Naive B cell (primary cell): ENCODE results near the gene LPP. TPM values are rescaled to one million over a fixed set of nuclear protein-coding genes. Genes with fewer than 3 reads are reported as not detected.
A peak's percentile ranks its signal among the peaks of the same experiment; 100 is the strongest.

Experiments
- ATAC-seq, 2 donors: fragments of 150-1000 bp; cut with Tn5 transposase; 2 replicates each; pipeline ENCODE4 v1.10.0; 2021; ENCODE audit warnings: low read depth in 2 of 2, mild to moderate bottlenecking in 2 of 2, moderate library complexity in 2 of 2
- DNase-seq: peaks from one replicate; pipeline ENCODE4 v3.0.0; 2022
- H3K27ac Mint-ChIP-seq, 6 donors: one replicate each; pipeline ENCODE4 v1.8.0; 2020 to 2022; ENCODE audit warnings: mild to moderate bottlenecking in 6 of 6, mixed read lengths in 6 of 6, moderate library complexity in 5 of 6, inconsistent platforms in 2 of 6
- H3K27me3 Mint-ChIP-seq, 3 donors: one replicate each; pipeline ENCODE4 v1.8.0; 2021 to 2022; ENCODE audit warnings: mixed read lengths in 3 of 3, mild to moderate bottlenecking in 1 of 3
- H3K36me3 Mint-ChIP-seq, 2 donors: one replicate each; pipeline ENCODE4 v1.8.0; 2020 to 2022; ENCODE audit warnings: mixed read lengths in 2 of 2, inconsistent platforms in 1 of 2, mild to moderate bottlenecking in 1 of 2
- H3K4me1 Mint-ChIP-seq, 3 donors: one replicate each; pipeline ENCODE4 v1.8.0; 2020 to 2022; ENCODE audit warnings: mixed read lengths in 3 of 3, inconsistent platforms in 1 of 3, mild to moderate bottlenecking in 1 of 3, moderate library complexity in 1 of 3
- H3K4me3 Mint-ChIP-seq, 8 donors: one replicate each; pipeline ENCODE4 v1.8.0; 2020 to 2022; ENCODE audit warnings: mild to moderate bottlenecking in 8 of 8, mixed read lengths in 8 of 8, moderate library complexity in 8 of 8, inconsistent platforms in 2 of 8
- H3K9me3 Mint-ChIP-seq, 7 donors: one replicate each; pipeline ENCODE4 v1.8.0; 2020 to 2022; ENCODE audit warnings: mixed read lengths in 7 of 7, mild to moderate bottlenecking in 5 of 7, inconsistent platforms in 2 of 7, moderate library complexity in 1 of 7
- polyA plus RNA-seq, 6 donors: library from polyadenylated mRNA; unstranded; fragments of 300-500 nt; fragmentation: Illumina TruSeq; gene quantifications; one replicate each; pipeline ENCODE4 v1.2.3, GENCODE V29; 2021; ENCODE audit warnings: low read depth in 6 of 6

Gene LPP
- polyA plus RNA-seq, 6 donors from 2014 or later = 9.6 to 58.6 (median 25.4) TPM

GRCh38 chr3:188309437-188310269 lies 155.7 kb downstream of the LPP start:
- H3K4me1 Mint-ChIP-seq = peaks cover 25 to 34% (median 32%) of the 10 kb centered on the region in 3 donors
- peak; percentile 62 to 68 for ATAC-seq
- DNase-seq = no peak
- peaks cover 0 to 5% of the 10 kb centered on the region in 2 donors for H3K36me3 Mint-ChIP-seq
- no peaks in the 10 kb centered on the region for H3K9me3 Mint-ChIP-seq
- no peaks in the 10 kb centered on the region for H3K27me3 Mint-ChIP-seq
- peak overlapping the region; percentile 8 to 81 (median 26) for H3K27ac Mint-ChIP-seq
- H3K4me3 Mint-ChIP-seq = peak overlapping the region in 7 of 8 donors; percentile 14 to 86 (median 43)

- Mint-ChIP-seq H3K4me1 (peaks cover 25 to 32% (median 31%) of the 10 kb centered on the region in 3 donors), H3K27me3 (no peaks in the 10 kb centered on the region), H3K4me3 (peak overlapping the region in 2 of 8 donors; percentile 8 to 45), H3K27ac (peak overlapping the region in 3 of 6 donors; percentile 4 to 81 (median 8)), H3K36me3 (peaks cover 0 to 5% of the 10 kb centered on the region in 2 donors), H3K9me3 (no peaks in the 10 kb centered on the region)
- DNase-seq (no peak), ATAC-seq (no peak)
These were observed 156.3 kb downstream of the LPP start for GRCh38 chr3:188310270-188310710.

GRCh38 chr3:188315553-188315952 lies 161.6 kb downstream of the LPP start:
- H3K27me3 Mint-ChIP-seq = no peaks in the 10 kb centered on the region
- ATAC-seq = no peak
- H3K9me3 Mint-ChIP-seq = peaks cover 0 to 2% (median 0%) of the 10 kb centered on the region in 7 donors
- no peak for DNase-seq
- peaks cover 10 to 22% (median 17%) of the 10 kb centered on the region in 3 donors for H3K4me1 Mint-ChIP-seq
- no peak overlapping the region for H3K27ac Mint-ChIP-seq
- no peak overlapping the region for H3K4me3 Mint-ChIP-seq
- no peaks in the 10 kb centered on the region for H3K36me3 Mint-ChIP-seq

GRCh38 chr3:188316021-188316722 lies 162.2 kb downstream of the LPP start:
- H3K4me3 Mint-ChIP-seq = no peak overlapping the region
- ATAC-seq = no peak
- H3K27me3 Mint-ChIP-seq = no peaks in the 10 kb centered on the region
- peaks cover 0 to 2% (median 0%) of the 10 kb centered on the region in 7 donors for H3K9me3 Mint-ChIP-seq
- H3K36me3 Mint-ChIP-seq = no peaks in the 10 kb centered on the region
- no peak for DNase-seq
- H3K4me1 Mint-ChIP-seq = peaks cover 14 to 25% (median 21%) of the 10 kb centered on the region in 3 donors
- peak overlapping the region in 1 of 6 donors; percentile 59 for H3K27ac Mint-ChIP-seq

- H3K27me3 Mint-ChIP-seq = no peaks in the 10 kb centered on the region
These were observed 162.7 kb downstream of the LPP start for GRCh38 chr3:188316723-188317070.

GRCh38 chr3:188319569-188319968 lies 165.6 kb downstream of the LPP start:
- no peak for ATAC-seq
- DNase-seq = no peak
- peak overlapping the region in 1 of 6 donors; percentile 66 for H3K27ac Mint-ChIP-seq

More at GRCh38 chr3:188316723-188317070, 162.7 kb downstream of the LPP start:
- Mint-ChIP-seq H3K27ac (no peak overlapping the region), H3K4me3 (no peak overlapping the region), H3K36me3 (no peaks in the 10 kb centered on the region), H3K9me3 (peaks cover 0 to 2% (median 0%) of the 10 kb centered on the region in 7 donors), H3K4me1 (peaks cover 14 to 28% (median 21%) of the 10 kb centered on the region in 3 donors)
- no peak for DNase-seq
- no peak for ATAC-seq

GRCh38 chr3:188320757-188321156 lies 166.8 kb downstream of the LPP start:
- H3K4me3 Mint-ChIP-seq = peak overlapping the region in 1 of 8 donors; percentile 32
- peak overlapping the region in 4 of 6 donors; percentile 6 to 91 (median 51) for H3K27ac Mint-ChIP-seq

More at GRCh38 chr3:188319569-188319968, 165.6 kb downstream of the LPP start:
- no peak overlapping the region for H3K4me3 Mint-ChIP-seq
- H3K4me1 Mint-ChIP-seq = peaks cover 31 to 52% (median 47%) of the 10 kb centered on the region in 3 donors
- H3K36me3 Mint-ChIP-seq = peaks cover 0 to 4% of the 10 kb centered on the region in 2 donors
- peaks cover 0 to 2% (median 0%) of the 10 kb centered on the region in 7 donors for H3K9me3 Mint-ChIP-seq
- no peaks in the 10 kb centered on the region for H3K27me3 Mint-ChIP-seq

GRCh38 chr3:188321258-188321657 lies 167.3 kb downstream of the LPP start:
- peaks cover 0 to 2% (median 0%) of the 10 kb centered on the region in 7 donors for H3K9me3 Mint-ChIP-seq
- H3K36me3 Mint-ChIP-seq = peaks cover 0 to 14% of the 10 kb centered on the region in 2 donors
- ATAC-seq = no peak
- DNase-seq = no peak
- H3K27ac Mint-ChIP-seq = peak overlapping the region in 2 of 6 donors; percentile 29 to 91
- H3K4me3 Mint-ChIP-seq = no peak overlapping the region
- H3K27me3 Mint-ChIP-seq = no peaks in the 10 kb centered on the region
- H3K4me1 Mint-ChIP-seq = peaks cover 37 to 55% (median 54%) of the 10 kb centered on the region in 3 donors

More at GRCh38 chr3:188320757-188321156, 166.8 kb downstream of the LPP start:
- Mint-ChIP-seq H3K4me1 (peaks cover 34 to 56% (median 49%) of the 10 kb centered on the region in 3 donors), H3K36me3 (peaks cover 0 to 9% of the 10 kb centered on the region in 2 donors), H3K27me3 (no peaks in the 10 kb centered on the region), H3K9me3 (peaks cover 0 to 2% (median 0%) of the 10 kb centered on the region in 7 donors)
- ATAC-seq (peak in 1 of 2 donors; percentile 20), DNase-seq (no peak)

GRCh38 chr3:188322135-188322887 lies 168.4 kb downstream of the LPP start:
- Mint-ChIP-seq H3K4me1 (peaks cover 40 to 59% (median 48%) of the 10 kb centered on the region in 3 donors), H3K27ac (peak overlapping the region in 4 of 6 donors; percentile 3 to 76 (median 34)), H3K36me3 (peaks cover 0 to 15% of the 10 kb centered on the region in 2 donors), H3K9me3 (peaks cover 0 to 2% (median 0%) of the 10 kb centered on the region in 7 donors), H3K27me3 (no peaks in the 10 kb centered on the region), H3K4me3 (peak overlapping the region in 1 of 8 donors; percentile 45)
- DNase-seq = no peak
- no peak for ATAC-seq

GRCh38 chr3:188323067-188323842 lies 169.3 kb downstream of the LPP start:
- H3K4me3 Mint-ChIP-seq = peak overlapping the region in 2 of 8 donors; percentile 3 to 10

GRCh38 chr3:188326111-188326510 lies 172.2 kb downstream of the LPP start:
- H3K9me3 Mint-ChIP-seq = no peaks in the 10 kb centered on the region
- peaks cover 40 to 52% (median 42%) of the 10 kb centered on the region in 3 donors for H3K4me1 Mint-ChIP-seq
- no peak overlapping the region for H3K27ac Mint-ChIP-seq

More at GRCh38 chr3:188323067-188323842, 169.3 kb downstream of the LPP start:
- ATAC-seq (peak; percentile 56 to 63), DNase-seq (no peak)
- Mint-ChIP-seq H3K27ac (peak overlapping the region; percentile 3 to 76 (median 24)), H3K4me1 (peaks cover 36 to 53% (median 45%) of the 10 kb centered on the region in 3 donors), H3K9me3 (no peaks in the 10 kb centered on the region), H3K36me3 (peaks cover 0 to 15% of the 10 kb centered on the region in 2 donors), H3K27me3 (no peaks in the 10 kb centered on the region)

GRCh38 chr3:188326968-188327367 lies 173.0 kb downstream of the LPP start:
- Mint-ChIP-seq H3K9me3 (no peaks in the 10 kb centered on the region), H3K27me3 (no peaks in the 10 kb centered on the region), H3K4me1 (peaks cover 39 to 57% (median 45%) of the 10 kb centered on the region in 3 donors), H3K4me3 (no peak overlapping the region), H3K27ac (no peak overlapping the region), H3K36me3 (peaks cover 9 to 15% of the 10 kb centered on the region in 2 donors)
- DNase-seq = no peak
- no peak for ATAC-seq

More at GRCh38 chr3:188326111-188326510, 172.2 kb downstream of the LPP start:
- ATAC-seq = no peak
- no peaks in the 10 kb centered on the region for H3K27me3 Mint-ChIP-seq
- H3K36me3 Mint-ChIP-seq = peaks cover 2 to 15% of the 10 kb centered on the region in 2 donors
- no peak for DNase-seq
- no peak overlapping the region for H3K4me3 Mint-ChIP-seq
